Measurements from ENCODE around the gene COA8.

The COA8 gene

GRCh38 chr14:103562429-103563225, at the start of gene COA8, which contains the start of gene BAG5:
COA8 (plus strand) TSS chr14:103562960; CDS start chr14:103563002, 42 bp downstream.
BAG5 (minus strand) TSS chr14:103562657; CDS start chr14:103561164, 1,493 bp downstream.
- TF ChIP-seq GATA3 (IDR thresholded peaks at IDR 0.05; ENCODE audit: low read depth, low read length), result no peak
- no peak for TF ChIP-seq GATA2 (IDR thresholded peaks at IDR 0.05; ENCODE audit: low read depth, low read length)

GRCh38 chr14:103514596-103515421, 48.0 kb upstream of the COA8 start:
- TF ChIP-seq GATA3 (IDR thresholded peaks at IDR 0.05; ENCODE audit: low read depth, low read length), result no peak
- no peak for TF ChIP-seq GATA2 (IDR thresholded peaks at IDR 0.05; ENCODE audit: low read depth, low read length)

GRCh38 chr14:103516426-103517173, 46.2 kb upstream of the COA8 start:
- TF ChIP-seq GATA3 (IDR thresholded peaks at IDR 0.05; ENCODE audit: low read depth, low read length), result no peak
- TF ChIP-seq GATA2 (IDR thresholded peaks at IDR 0.05; ENCODE audit: low read depth, low read length), result no peak

GRCh38 chr14:103517174-103517566, 45.6 kb upstream of the COA8 start:
- no peak for TF ChIP-seq GATA2 (IDR thresholded peaks at IDR 0.05; ENCODE audit: low read depth, low read length)
- no peak for TF ChIP-seq GATA3 (IDR thresholded peaks at IDR 0.05; ENCODE audit: low read depth, low read length)

GRCh38 chr14:103517721-103518421, 44.9 kb upstream of the COA8 start:
- TF ChIP-seq GATA2 (IDR thresholded peaks at IDR 0.05; ENCODE audit: low read depth, low read length) (no peak), GATA3 (IDR thresholded peaks at IDR 0.05; ENCODE audit: low read depth, low read length) (no peak)

GRCh38 chr14:103518422-103519042, 44.2 kb upstream of the COA8 start:
- TF ChIP-seq GATA2 (IDR thresholded peaks at IDR 0.05; ENCODE audit: low read depth, low read length) (no peak), GATA3 (IDR thresholded peaks at IDR 0.05; ENCODE audit: low read depth, low read length) (no peak)

- TF ChIP-seq GATA2 (IDR thresholded peaks at IDR 0.05; ENCODE audit: low read depth, low read length), result no peak
- no peak for TF ChIP-seq GATA3 (IDR thresholded peaks at IDR 0.05; ENCODE audit: low read depth, low read length)
These were observed 43.5 kb upstream of the COA8 start for GRCh38 chr14:103519043-103519836.

GRCh38 chr14:103519837-103520212, 42.9 kb upstream of the COA8 start:
- TF ChIP-seq GATA2 (IDR thresholded peaks at IDR 0.05; ENCODE audit: low read depth, low read length) (no peak), GATA3 (IDR thresholded peaks at IDR 0.05; ENCODE audit: low read depth, low read length) (no peak)

- no peak for TF ChIP-seq GATA2 (IDR thresholded peaks at IDR 0.05; ENCODE audit: low read depth, low read length)
- no peak for TF ChIP-seq GATA3 (IDR thresholded peaks at IDR 0.05; ENCODE audit: low read depth, low read length)
These were observed 42.5 kb upstream of the COA8 start for GRCh38 chr14:103520269-103520656.

GRCh38 chr14:103520657-103521437, 41.9 kb upstream of the COA8 start:
- no peak for TF ChIP-seq GATA2 (IDR thresholded peaks at IDR 0.05; ENCODE audit: low read depth, low read length)
- TF ChIP-seq GATA3 (IDR thresholded peaks at IDR 0.05; ENCODE audit: low read depth, low read length), result no peak

GRCh38 chr14:103521438-103521950, 41.3 kb upstream of the COA8 start:
- no peak for TF ChIP-seq GATA3 (IDR thresholded peaks at IDR 0.05; ENCODE audit: low read depth, low read length)
- TF ChIP-seq GATA2 (IDR thresholded peaks at IDR 0.05; ENCODE audit: low read depth, low read length), result no peak
